GM21576 (cell line): Measurements from ENCODE around the gene DNAH6.
"Not testable (repeated sequence)": the region's sequence is repeated elsewhere in the genome, so short reads cannot be mapped to it uniquely, and the experiment has no call there.

Experiments
- ATAC-seq: cut with Tn5 transposase; IDR thresholded peaks from one replicate; pipeline ENCODE4 v1.9.1; 2021; ENCODE audit warnings: mild to moderate bottlenecking, moderate library complexity; ENCODE audit not compliant: unreplicated experiment

DNAH6 gene, protein sequence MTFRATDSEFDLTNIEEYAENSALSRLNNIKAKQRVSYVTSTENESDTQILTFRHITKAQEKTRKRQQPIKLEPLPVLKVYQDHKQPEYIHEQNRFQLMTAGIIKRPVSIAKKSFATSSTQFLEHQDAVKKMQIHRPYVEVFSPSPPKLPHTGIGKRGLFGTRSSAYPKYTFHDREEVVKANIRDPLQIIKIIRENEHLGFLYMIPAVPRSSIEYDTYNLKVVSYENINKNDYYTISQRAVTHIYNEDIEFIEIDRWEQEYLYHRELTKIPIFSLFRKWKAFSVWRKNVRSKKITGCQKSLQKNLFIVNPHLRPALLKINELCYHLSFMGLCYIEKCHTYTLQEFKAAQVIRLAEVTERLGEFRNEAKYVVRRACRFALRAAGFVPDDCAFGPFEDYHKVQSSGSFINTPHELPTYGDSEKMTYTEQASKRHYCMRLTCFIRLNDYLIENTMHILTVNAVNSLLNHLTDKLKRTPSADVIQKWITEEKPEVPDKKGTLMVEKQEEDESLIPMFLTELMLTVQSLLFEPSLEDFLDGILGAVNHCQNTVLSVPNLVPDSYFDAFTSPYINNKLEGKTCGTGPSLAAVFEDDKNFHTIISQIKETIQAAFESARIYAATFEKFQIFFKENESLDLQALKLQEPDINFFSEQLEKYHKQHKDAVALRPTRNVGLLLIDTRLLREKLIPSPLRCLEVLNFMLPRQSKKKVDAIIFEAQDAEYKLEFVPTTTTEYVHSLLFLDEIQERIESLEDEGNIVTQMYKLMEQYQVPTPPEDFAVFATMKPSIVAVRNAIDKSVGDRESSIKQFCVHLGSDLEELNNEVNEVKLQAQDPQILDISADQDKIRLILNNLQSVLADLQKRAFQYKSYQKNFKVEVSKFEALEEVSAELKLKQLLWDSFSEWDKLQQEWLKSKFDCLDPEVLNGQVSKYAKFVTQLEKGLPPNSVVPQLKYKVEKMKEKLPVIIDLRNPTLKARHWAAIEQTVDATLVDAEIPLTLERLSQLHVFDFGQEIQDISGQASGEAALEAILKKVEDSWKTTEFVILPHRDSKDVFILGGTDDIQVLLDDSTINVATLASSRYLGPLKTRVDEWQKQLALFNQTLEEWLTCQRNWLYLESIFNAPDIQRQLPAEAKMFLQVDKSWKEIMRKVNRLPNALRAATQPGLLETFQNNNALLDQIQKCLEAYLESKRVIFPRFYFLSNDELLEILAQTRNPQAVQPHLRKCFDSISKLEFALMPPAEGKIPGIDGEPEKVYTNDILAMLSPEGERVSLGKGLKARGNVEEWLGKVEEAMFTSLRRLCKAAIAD (N-terminal part only)

DNA sequence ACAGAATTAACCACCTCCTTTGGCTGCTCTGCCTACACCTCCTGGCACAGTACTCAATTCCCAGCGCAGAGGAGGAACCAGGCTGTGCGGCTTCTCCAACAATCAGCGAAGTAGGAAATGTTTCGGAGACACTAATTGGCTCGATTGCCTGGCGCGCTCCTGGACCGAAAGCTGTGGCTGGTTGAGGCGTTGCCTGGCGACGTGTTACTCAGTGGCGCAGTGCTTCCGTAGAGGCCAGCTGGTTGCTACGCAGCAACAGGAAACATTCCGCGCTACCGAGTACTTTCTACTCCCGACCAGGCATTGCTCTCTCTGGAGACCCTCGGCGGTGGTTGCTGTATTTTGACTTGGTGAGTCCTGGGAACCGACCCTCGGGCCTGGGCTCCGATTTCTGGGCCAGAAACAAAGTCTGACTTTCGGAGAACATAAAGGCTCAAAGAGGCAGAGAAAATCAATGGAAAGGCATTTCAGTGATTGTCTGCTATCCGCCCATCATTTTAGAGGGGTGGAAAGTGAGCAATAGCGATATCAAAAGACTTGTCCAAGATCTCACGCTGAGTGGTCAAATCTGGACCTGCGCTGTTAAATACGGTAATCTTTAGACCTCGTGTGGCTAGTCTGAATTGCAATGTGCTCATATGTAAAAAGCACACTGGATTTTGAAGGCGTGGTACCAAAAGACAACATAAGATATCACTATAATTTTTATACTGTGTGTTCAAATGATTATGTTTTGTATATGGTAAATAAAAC lies at the start of gene DNAH6:
Gene DNAH6, plus strand, starts transcription at position 265 of the 753 bp plus-strand sequence. CDS start 1,329 bp downstream, outside the sequence.
- peak; percentile 95 for ATAC-seq

DNA sequence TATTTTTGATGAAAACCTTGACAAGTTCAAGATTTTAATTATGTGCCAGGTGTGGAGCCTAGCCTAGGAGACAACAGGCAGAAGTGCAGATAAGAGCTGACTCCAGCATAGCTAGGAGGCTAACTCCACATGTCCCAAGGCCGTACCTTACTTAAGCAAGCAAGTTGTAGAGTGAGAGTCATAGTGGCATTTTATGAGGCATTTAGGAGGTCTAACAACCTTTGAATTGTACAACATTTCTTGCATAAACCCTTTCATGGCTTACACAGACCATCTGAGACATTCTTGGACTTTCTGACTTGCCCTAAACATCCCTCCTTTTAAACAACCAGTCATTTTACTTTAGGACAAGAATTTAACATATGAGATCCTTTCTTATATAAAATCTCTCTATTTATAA lies 48.9 kb upstream of the DNAH6 start:
- ATAC-seq, result no peak

DNA sequence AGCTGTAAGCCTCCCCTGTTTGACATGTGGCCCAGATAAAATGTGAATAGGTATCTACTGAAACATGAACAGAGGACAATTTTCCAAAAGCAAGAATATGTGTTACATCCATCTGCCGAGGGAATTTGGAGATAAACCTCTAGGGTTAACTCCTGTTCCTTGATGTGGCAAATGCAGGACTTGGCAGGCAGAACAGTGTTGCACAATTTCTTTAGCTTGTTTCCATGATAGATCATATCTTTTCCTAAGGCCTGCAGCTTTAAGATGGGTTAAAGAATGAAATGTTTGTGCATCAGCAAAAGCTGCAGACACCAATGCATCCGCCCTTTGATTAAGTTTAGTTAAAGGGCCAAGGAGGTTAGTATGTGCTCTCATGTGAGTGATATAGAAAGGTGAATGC lies 43.9 kb upstream of the DNAH6 start:
- not testable (repeated sequence) for ATAC-seq

DNA sequence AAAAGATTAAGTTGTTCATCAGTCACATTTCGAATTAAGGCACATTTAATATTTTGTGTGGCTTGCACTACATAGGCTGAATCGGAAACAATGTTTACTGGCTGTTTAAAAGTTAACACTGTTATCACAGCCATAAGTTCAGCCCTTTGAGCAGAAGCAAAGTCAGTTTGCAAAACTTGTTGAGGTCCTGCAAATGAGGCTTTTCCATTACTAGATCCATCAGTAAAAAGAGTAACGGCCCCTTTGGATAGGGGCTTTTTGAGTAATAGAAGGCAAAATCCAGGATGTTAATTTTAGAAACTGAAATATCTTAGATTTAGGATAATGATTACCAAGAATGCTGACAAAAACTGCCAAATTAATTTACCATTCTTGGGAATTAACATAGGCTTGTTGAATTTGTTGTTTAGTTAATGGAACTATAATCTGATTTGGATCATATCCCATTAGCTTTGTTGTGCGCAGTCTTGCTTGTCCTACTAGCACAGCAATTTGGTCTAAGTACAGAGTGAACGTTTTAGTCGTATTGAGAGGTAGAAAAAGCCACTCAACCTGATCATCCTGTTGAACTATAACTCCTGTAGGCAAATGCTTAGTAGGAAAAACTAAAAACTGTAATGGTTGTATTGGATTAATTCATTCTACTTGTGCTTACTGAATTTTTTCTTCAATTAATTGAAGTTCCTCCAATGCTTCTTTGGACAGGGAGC lies 43.3 kb upstream of the DNAH6 start:
- no peak for ATAC-seq

DNA sequence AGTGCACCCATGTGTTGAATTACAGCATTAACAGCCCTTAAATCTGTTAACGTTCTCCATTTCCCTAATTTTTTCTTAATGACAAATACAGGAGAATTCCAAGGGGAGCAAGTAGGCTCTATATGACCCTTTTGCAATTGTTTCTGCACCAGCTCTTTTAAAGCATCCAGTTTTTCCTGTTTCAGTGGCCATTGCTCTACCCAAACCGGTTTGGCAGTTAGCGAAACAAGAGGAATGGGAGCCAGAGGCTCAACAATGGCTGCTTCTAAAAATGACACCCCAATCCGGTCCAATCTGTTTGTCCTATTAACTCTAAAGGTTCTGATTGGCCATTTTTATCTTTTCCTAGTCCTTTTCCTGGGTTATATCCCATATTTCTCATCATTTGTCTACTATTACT lies 42.1 kb upstream of the DNAH6 start:
- ATAC-seq, result no peak

DNA sequence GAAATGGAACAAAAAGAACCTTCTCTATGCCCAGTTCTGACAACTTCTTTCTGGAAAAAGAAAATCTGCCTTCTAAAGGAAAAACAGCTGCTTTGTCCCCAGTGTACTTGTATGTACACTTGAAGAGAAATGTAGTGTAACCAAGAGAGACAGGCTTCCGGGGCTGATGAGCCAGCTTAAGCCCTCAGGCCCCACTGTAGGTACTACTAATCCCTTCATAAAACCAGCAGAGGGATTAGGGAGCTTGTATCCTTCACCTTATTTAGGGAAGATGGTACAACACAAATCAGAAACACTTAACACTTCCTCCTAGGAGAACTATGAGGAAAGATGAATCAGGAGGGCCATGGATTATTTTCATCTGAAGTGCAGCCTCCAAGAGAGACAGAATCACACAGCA lies 38.4 kb upstream of the DNAH6 start:
- ATAC-seq, result no peak

DNA sequence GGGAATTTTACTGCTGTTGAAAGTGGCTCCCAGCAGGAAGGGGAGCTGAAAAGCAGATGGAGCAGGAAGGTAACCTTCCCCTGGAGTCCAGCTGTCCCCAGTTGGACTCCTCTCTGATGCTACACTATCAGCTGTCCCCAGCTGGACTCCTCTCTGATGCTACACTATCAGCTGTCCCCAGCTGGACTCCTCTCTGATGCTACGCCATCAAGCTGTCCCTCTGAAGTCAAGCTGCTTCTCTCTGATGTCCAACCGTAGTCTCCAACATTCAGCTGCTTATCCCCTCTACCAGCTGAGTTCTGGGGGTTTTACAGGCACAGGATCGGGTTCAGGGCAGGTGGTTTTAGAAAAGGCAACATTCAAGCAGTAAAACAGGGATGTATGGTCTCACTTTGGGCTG lies 37.4 kb upstream of the DNAH6 start:
- no peak for ATAC-seq

DNA sequence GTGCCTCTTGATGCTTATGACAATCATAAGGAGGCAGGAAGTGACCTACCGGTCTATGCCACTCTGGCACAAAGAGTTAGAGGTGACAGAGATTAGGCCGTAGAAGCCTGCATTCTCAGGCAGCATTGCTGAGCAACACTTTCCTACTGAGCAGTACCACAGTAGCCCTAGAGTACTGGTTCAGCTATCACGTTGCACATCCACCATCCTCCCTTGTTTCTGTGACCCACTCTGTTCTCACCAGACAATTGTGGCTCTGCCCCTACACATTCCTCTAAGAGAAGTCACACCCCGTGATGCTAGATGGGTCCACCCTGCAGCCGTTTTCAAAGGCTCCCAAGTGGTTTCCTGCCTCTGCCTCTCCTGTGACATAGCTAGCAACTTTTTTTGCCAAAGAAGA lies 34.6 kb upstream of the DNAH6 start:
- ATAC-seq, result no peak

DNA sequence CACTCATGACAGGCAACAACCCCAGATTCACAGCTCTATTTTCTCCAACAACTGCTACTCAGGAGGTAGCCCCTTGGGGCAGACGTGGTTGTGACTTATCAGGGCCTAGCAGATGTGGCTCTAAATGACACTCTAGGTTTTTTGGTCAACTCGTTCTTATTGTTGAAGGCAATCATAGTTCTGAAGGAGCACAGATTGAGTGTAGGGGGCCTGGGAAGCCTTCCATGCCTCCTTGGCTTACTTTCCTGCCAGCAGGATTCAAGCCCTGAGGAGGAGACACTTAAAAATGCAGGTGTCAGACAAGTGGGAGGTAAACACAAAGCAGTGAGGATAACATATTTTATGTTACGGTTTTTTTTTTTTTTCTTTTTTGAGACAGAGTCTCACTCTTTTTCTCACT lies 33.7 kb upstream of the DNAH6 start:
- no peak for ATAC-seq

DNA sequence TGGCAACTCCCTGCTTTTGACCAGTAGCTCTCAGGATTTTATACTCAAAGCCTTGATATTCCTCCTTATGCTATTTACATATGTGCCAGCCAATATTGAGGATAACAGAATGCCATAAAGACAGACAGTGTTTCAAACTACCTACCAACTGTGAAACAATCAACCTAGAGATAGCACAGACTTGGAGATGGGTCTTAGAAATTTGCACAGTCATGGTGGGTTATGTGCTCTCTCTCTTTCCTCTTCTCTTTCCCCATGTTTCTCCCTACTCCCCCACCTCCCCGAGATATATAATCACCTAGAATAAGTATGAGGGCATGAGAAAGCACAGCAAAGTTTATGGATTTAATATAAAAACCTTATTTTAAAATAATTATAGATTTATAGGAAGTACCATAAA lies 33.0 kb upstream of the DNAH6 start:
- no peak for ATAC-seq

DNA sequence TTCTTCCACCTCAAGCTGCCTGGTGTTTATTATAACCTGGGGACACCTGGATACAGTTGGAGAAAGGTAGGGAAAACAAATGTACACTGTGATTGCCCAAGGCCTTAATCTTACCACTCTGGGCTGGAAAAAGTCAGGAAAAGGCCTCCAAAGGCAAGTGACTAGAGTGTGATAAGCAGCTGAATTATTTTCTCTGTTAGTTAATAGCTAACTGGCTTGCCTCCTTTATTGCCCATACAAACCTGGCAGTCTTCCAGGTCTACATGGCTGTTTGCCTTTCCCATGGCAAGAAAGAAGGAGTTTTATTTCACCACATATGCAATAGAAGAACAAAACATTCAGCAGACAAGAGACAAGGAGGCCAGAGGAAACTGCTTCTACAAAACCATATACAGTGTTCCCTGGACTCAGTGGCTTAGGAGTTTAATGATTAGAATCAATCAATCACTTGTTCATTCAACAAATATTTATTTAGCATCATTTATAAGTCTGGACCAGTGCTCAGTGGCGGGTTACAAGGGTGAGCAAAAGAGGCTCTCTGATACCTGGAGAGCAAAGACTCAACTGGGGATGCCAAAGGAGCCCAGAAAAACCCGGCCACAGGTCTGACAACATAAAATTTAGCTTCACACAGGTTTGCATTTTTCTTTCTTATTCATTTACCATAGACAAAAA lies 29.7 kb upstream of the DNAH6 start:
- no peak for ATAC-seq

DNA sequence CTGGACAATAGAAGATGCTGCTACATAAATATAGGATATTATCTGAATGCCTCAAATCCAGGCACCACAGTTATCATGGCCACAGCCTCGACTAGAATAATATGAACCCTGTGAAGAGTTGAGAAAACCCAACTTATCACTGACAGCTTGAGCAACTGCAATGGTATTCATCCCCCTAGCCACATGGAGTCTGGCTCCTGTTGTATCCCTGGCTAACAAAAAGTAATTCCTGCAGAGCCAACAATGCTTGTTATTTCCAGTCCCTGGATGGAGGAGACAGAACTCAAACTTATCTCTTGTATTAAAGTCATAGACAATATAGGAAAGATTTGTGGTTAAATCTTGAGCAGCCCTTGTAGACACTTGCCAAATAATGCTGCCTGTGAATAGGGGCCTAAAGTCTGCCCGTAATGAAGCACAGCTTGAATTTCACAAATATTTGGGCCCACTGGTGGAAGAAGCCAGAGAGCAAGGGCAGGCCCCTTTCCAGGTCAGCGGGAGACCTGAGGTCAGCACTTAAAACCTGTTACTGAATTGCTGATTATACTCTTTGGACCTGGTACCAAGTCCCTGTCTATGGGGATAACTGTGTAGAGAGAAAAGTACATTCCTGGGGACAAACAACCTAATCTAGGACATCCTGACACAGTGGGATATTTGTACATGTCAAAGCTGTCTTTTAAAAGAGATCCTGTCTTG lies 28.9 kb upstream of the DNAH6 start:
- ATAC-seq, result no peak

DNA sequence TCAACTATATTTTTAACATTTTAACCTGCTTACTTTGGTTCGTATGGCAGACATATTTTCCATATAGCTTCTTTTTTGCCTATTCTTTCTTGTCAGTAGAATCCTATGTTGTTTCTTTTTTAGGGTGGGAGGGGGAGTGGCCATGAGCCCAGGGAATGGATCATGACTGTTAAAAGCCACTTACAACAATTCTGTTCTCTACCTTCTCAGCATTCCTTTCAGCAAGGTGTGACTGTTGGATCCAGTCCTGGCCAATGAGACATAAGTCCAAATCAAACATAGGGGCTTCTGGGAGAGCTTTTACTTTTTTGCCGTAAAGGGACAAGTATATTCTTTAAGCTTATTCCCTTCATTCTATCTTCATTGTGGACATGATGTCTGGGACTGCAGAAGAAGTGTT lies 25.0 kb upstream of the DNAH6 start:
- ATAC-seq, result no peak

DNA sequence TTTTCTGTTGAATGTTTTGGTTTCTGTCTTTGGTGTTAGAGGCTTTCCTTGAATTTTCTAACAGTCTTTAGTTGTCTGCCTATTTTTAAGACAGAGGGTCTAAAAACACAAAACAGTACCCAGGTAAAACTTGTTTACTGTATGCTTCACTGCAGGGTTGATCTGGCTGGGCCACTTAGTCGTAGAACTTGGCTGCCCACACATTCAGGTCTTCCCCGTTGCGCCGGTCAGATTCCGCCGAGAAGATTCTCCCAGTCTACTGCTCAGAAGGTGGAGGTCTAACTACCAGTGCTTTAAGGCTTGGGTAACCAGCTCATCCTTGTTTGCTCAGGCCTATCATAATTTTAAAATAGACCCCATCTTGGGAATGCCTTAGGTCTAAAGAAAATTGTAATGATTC lies 24.6 kb upstream of the DNAH6 start:
- ATAC-seq, result no peak

DNA sequence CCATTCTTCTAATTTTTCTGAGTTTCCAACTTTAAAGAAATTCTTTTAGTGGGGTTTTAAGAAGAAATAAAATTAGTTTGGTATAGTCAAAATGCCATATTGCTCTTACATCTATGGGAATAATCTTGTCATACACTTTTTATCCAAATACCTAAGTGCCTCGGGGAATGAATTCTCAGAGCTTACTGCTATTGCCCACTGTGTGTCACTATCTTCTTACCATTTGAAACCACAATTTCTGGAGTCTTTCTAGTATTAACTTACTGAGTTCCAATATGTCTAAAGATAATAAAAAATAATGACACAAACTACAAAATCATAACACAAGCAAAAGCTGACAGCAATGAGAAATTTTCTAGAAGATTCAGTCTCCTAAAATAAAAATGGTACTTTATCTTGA lies 23.7 kb upstream of the DNAH6 start:
- no peak for ATAC-seq

DNA sequence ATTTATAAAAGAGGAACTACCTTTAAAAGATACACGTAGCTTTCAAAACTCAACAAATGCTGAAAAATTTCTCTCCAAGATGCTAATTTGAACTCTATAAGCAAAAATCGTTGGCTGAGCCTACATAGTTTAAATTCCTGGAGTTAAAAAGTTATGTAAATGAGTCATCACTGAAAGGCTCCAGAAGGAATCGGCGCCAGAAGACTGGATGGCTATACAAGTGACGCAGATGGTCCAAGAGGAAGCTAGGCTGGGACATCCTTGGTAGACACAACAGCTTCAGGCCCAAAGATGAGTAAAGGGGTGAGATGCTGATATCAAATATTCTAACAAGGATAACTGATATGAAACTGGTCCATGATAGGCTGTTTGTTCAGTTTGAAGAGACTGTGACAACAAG lies 22.8 kb upstream of the DNAH6 start:
- no peak for ATAC-seq

DNA sequence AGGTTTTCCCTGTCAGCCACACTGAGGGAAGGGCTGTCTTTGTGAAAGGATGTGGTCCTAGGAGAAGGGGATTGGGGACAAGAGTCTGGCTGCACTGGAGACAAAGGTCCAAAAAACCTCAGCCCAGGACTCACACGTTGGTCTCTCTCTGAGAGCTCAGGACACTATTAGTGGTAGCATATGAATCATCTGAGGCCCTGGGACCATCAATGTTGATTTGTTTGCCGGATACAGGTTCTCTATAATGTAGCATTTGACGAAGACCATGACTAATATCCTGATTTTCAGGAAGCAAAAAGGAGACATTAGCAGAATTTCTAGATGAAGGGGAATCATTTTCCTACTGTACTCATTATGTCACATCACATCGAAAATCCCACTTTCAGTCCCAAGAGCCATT lies 22.2 kb upstream of the DNAH6 start:
- no peak for ATAC-seq

DNA sequence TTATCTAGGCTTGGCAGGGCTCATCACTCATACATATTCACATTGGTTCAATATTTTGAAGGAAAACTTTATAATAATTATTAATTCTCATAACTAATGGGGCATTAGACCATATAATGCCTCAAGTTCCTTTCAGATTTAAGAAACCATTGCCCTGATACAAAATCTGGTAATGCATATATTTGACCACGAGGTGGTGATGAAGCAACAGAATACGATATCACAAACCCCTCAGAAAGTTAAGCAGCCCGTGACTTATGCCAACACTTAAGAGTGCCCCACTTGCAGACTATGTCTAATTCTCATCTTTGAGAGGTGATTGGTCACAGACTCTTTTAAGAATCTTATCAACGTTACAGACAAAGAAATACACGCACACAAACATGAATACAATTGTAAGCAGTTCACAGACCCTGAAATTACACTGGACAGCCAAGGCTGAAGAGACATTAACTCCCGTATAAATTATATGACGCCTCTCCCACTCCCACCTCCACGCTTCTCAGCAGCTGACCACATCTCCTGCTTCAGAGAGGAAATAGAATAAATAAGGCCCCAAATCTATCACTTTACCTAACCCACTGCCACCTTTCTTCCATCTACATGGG lies 20.7 kb upstream of the DNAH6 start:
- peak; percentile 83 for ATAC-seq
